Fibroblast of skin of scalp (primary cell): ENCODE results near the gene USE1. TPM values are rescaled to one million over a fixed set of nuclear protein-coding genes. Genes with fewer than 3 reads are reported as not detected.
"Not testable (repeated sequence)": the region's sequence is repeated elsewhere in the genome, so short reads cannot be mapped to it uniquely, and the experiment has no call there.

Experiments
- DNase-seq: peaks from one replicate; pipeline ENCODE4 v3.0.0-alpha.2; 2013
- polyA plus RNA-seq, 2 experiments: library from polyadenylated mRNA; unstranded; fragments of 120-200 nt; gene quantifications; one replicate each; pipeline ENCODE4 v1.2.1, GENCODE V29; 2013; ENCODE audit not compliant: insufficient read length in 2 of 2

USE1 gene
- 30.8 TPM for polyA plus RNA-seq (2013, experiment 1 of 2; ENCODE audit: insufficient read length)
- 25.7 TPM for polyA plus RNA-seq (2013, experiment 2 of 2; ENCODE audit: insufficient read length)

GRCh38 chr19:17215127-17215971, at the start of gene USE1:
TSS of gene USE1 (plus strand) at chr19:17215357. CDS start at chr19:17215406, 49 bp downstream.
- peak; percentile 93 for DNase-seq

- no peak for DNase-seq
Observed at GRCh38 chr19:17165715-17166114, 49.4 kb upstream of the USE1 start.

GRCh38 chr19:17170538-17171297, 44.4 kb upstream of the USE1 start:
- no peak for DNase-seq

GRCh38 chr19:17171874-17172273, 43.3 kb upstream of the USE1 start:
- no peak for DNase-seq

GRCh38 chr19:17172624-17173345, 42.4 kb upstream of the USE1 start:
- no peak for DNase-seq

GRCh38 chr19:17178291-17178690, 36.9 kb upstream of the USE1 start:
- no peak for DNase-seq

- no peak for DNase-seq
Observed at GRCh38 chr19:17180997-17181702, 34.0 kb upstream of the USE1 start.

- DNase-seq: no peak
Observed at GRCh38 chr19:17183271-17183761, 31.8 kb upstream of the USE1 start.

- no peak for DNase-seq
Observed at GRCh38 chr19:17183858-17184321, 31.3 kb upstream of the USE1 start.

GRCh38 chr19:17184371-17184841, 30.8 kb upstream of the USE1 start:
- DNase-seq: no peak

- DNase-seq: no peak
Observed at GRCh38 chr19:17185590-17185989, 29.6 kb upstream of the USE1 start.

GRCh38 chr19:17191736-17192135, 23.4 kb upstream of the USE1 start:
- not testable (repeated sequence) for DNase-seq

GRCh38 chr19:17192751-17193150, 22.4 kb upstream of the USE1 start:
- DNase-seq: no peak

GRCh38 chr19:17194608-17195007, 20.5 kb upstream of the USE1 start:
- DNase-seq: no peak

- no peak for DNase-seq
Observed at GRCh38 chr19:17195106-17195505, 20.1 kb upstream of the USE1 start.

- DNase-seq: no peak
Observed at GRCh38 chr19:17196610-17197009, 18.5 kb upstream of the USE1 start.

GRCh38 chr19:17197666-17198065, 17.5 kb upstream of the USE1 start:
- no peak for DNase-seq

- no peak for DNase-seq
Observed at GRCh38 chr19:17200408-17201079, 14.6 kb upstream of the USE1 start.

GRCh38 chr19:17202249-17202648, 12.9 kb upstream of the USE1 start:
- DNase-seq: no peak

- DNase-seq: no peak
Observed at GRCh38 chr19:17202713-17203112, 12.4 kb upstream of the USE1 start.
